Measurements from ENCODE around the gene TRABD2B. TPM values are rescaled to one million over a fixed set of nuclear protein-coding genes. Genes with fewer than 3 reads are reported as not detected.

The TRABD2B gene
- polyA plus RNA-seq (2013, experiment 1 of 2), result 3.5 TPM
- polyA plus RNA-seq (2013, experiment 2 of 2), result 4.5 TPM

DNA sequence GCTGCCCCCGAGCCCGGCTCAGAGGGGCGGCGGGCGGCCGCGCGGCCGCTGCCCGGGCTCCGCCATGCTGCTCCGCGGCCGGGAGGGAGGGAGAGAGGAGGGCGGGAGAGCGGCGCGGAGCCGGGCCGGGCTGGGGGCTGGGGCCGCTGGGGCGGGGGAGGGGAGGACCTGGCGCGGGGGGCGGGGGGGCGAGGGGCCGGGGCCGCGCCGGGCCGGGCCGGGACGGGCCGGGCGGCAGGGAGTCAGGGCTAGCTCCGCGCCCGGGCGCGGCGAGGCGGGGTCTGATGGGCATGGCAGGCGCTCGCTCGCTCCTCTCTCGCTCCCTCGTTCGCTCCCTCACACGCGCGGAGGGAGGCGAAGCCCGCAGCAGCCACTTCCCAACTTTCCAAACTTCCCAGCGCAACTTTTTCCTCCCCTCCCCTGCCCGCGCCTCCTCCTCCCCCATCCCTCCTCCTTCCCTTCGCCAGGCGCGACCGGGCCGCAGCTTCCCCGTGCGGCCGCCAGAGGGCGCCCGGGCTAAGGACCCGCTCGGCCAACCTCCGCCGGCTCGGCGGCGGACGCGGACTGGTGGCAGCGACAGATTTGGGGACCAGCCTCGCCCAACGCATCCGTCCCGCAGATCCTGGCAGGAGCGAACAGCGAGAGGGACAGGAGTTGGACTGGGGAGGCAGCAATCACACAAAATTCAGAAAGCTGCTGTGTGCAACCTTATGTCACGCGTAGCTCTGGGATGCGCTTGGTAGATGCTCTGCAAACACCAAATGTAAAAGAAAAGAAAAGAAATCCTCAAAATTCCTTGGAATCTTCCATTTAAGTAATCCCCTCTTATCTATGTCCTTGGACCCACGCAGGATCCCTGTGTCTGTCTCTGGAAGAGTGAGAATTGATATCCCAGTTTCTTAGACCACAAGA, at the start of gene TRABD2B:
Gene TRABD2B (minus strand): TSS at position 97 of the 912 bp plus-strand sequence.
- 4 to 6% methylated on average over 39 to 44 of the region's 86 CpGs for WGBS, 2 experiments (ENCODE audit: insufficient coverage in 2 of 2)
- H3K27ac ChIP-seq (ENCODE audit: low read depth, low read length, severe bottlenecking), result peak within 1 kb of the TSS; percentile 49
- H3K4me3 ChIP-seq (ENCODE audit: extremely low read depth, insufficient read depth, low read length, poor library complexity, severe bottlenecking), result peak within 1 kb of the TSS; percentile 65
- H3K9me3 ChIP-seq (ENCODE audit: control insufficient read depth, low read length), result no peaks in the 10 kb centered on the region
- H3K4me1 ChIP-seq (ENCODE audit: control insufficient read depth, insufficient read depth, low read length, poor library complexity, severe bottlenecking), result peaks cover 22% of the 10 kb centered on the region
- H3K36me3 ChIP-seq (ENCODE audit: control insufficient read depth, insufficient read depth, low read length), result no peaks in the 10 kb centered on the region

- 100% methylated on average over 1 of the region's 2 CpGs; no CpG with 5 or more reads in 1 of the 2 experiments for WGBS, 2 experiments (ENCODE audit: insufficient coverage in 2 of 2)
- Histone ChIP-seq H3K36me3 (ENCODE audit: control insufficient read depth, insufficient read depth, low read length) (no peaks in the 10 kb centered on the region), H3K4me1 (ENCODE audit: control insufficient read depth, insufficient read depth, low read length, poor library complexity, severe bottlenecking) (peaks cover 44% of the 10 kb centered on the region)
Measured at GRCh38 chr1:48044311-48044710, 47.1 kb upstream of the TRABD2B start.

DNA sequence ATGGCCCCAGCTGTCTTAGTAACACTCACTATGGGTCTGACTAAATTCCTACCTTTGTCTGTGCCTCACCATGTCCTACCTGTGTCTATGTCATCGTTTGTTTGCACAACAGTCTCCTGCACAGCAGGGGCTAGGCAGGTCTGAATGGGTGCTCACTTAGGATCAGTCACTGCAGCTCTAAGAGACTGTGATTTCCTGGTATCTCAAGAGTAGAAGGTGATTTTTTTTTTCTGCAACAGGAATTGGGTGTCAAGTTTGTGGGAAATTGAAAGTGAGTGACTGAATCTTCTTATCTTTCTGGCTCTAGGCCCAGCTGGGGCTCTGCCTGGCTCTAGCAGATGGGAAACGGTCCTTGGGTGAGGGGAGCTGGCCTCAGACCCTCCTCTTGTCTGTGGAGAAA, 46.4 kb upstream of the TRABD2B start:
- Histone ChIP-seq H3K4me1 (ENCODE audit: control insufficient read depth, insufficient read depth, low read length, poor library complexity, severe bottlenecking) (peaks cover 40% of the 10 kb centered on the region), H3K36me3 (ENCODE audit: control insufficient read depth, insufficient read depth, low read length) (no peaks in the 10 kb centered on the region), H3K27ac (ENCODE audit: low read depth, low read length, severe bottlenecking) (no peak overlapping the region), H3K4me3 (ENCODE audit: extremely low read depth, insufficient read depth, low read length, poor library complexity, severe bottlenecking) (no peak overlapping the region), H3K9me3 (ENCODE audit: control insufficient read depth, low read length) (no peaks in the 10 kb centered on the region)
- WGBS, 2 experiments (ENCODE audit: insufficient coverage in 2 of 2), result 60 to 78% methylated on average over 1 to 2 of the region's 2 CpGs

More at GRCh38 chr1:48044311-48044710, 47.1 kb upstream of the TRABD2B start:
- H3K9me3 ChIP-seq (ENCODE audit: control insufficient read depth, low read length), result no peaks in the 10 kb centered on the region
- H3K27ac ChIP-seq (ENCODE audit: low read depth, low read length, severe bottlenecking), result no peak overlapping the region
- no peak overlapping the region for H3K4me3 ChIP-seq (ENCODE audit: extremely low read depth, insufficient read depth, low read length, poor library complexity, severe bottlenecking)

- Histone ChIP-seq H3K36me3 (ENCODE audit: control insufficient read depth, insufficient read depth, low read length) (no peaks in the 10 kb centered on the region), H3K9me3 (ENCODE audit: control insufficient read depth, low read length) (no peaks in the 10 kb centered on the region), H3K27ac (ENCODE audit: low read depth, low read length, severe bottlenecking) (no peak overlapping the region), H3K4me3 (ENCODE audit: extremely low read depth, insufficient read depth, low read length, poor library complexity, severe bottlenecking) (no peak overlapping the region), H3K4me1 (ENCODE audit: control insufficient read depth, insufficient read depth, low read length, poor library complexity, severe bottlenecking) (peaks cover 23% of the 10 kb centered on the region)
- 69% methylated on average over 5 of the region's 6 CpGs; no CpG with 5 or more reads in 1 of the 2 experiments for WGBS, 2 experiments (ENCODE audit: insufficient coverage in 2 of 2)
Measured at GRCh38 chr1:48040154-48040553, 43.0 kb upstream of the TRABD2B start.

DNA sequence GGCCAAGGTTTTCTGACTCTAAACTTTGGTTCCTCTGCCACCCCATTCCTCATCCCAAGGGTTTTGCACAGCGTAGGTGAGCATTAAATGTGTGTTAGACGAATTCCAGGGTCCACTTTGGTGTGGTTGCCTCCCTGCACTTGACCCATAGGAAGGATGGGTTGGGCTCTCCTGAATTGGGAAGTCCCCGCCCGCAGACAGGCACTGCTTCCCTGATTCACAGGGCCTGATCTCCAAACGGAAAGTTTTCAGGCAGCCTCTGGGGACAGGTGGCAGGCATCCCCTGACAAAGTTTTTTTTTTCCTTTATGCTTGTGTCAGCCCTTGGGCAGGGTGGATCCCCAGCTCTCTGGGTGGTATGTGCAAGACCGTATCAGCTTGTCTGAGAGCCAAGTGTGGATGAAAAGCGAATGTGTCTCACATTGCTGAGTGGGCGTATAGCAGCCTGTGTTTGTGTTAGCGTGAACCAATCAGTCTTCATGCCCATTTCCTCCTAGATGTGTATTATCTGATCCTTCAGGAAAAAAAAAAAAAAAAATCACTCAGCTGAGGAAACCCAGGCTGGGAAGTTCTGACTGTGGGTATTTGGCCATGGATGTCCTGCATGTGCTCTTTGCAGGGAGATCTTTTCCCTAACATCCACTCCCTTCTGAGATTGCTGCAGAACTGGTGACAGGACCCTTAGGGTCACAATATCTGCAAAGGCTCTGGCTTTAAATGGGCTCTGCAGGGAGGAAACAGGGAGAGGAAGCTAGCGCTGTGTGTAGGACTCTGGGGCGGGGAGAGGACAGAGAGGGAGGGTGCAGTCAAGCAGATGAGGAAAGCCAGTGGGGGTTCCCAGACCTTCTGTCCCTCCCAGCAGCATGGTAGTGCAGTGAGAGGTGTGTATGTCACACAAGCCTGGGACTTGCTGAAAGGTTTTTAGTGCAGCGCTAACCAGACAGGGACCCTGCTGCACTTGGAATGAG, 42.2 kb upstream of the TRABD2B start:
- H3K36me3 ChIP-seq (ENCODE audit: control insufficient read depth, insufficient read depth, low read length), result no peaks in the 10 kb centered on the region
- no peak overlapping the region for H3K4me3 ChIP-seq (ENCODE audit: extremely low read depth, insufficient read depth, low read length, poor library complexity, severe bottlenecking)
- H3K9me3 ChIP-seq (ENCODE audit: control insufficient read depth, low read length), result no peaks in the 10 kb centered on the region
- H3K4me1 ChIP-seq (ENCODE audit: control insufficient read depth, insufficient read depth, low read length, poor library complexity, severe bottlenecking), result peaks cover 23% of the 10 kb centered on the region
- H3K27ac ChIP-seq (ENCODE audit: low read depth, low read length, severe bottlenecking), result no peak overlapping the region
- 68 to 69% methylated on average over 8 to 10 of the region's 12 CpGs for WGBS, 2 experiments (ENCODE audit: insufficient coverage in 2 of 2)

- WGBS, 2 experiments (ENCODE audit: insufficient coverage in 2 of 2), result 48 to 71% methylated on average over 2 of the region's 2 CpGs
- Histone ChIP-seq H3K27ac (ENCODE audit: low read depth, low read length, severe bottlenecking) (no peak overlapping the region), H3K9me3 (ENCODE audit: control insufficient read depth, low read length) (no peaks in the 10 kb centered on the region), H3K4me1 (ENCODE audit: control insufficient read depth, insufficient read depth, low read length, poor library complexity, severe bottlenecking) (peaks cover 23% of the 10 kb centered on the region), H3K4me3 (ENCODE audit: extremely low read depth, insufficient read depth, low read length, poor library complexity, severe bottlenecking) (no peak overlapping the region), H3K36me3 (ENCODE audit: control insufficient read depth, insufficient read depth, low read length) (no peaks in the 10 kb centered on the region)
Measured at GRCh38 chr1:48038270-48038767, 41.1 kb upstream of the TRABD2B start.

DNA sequence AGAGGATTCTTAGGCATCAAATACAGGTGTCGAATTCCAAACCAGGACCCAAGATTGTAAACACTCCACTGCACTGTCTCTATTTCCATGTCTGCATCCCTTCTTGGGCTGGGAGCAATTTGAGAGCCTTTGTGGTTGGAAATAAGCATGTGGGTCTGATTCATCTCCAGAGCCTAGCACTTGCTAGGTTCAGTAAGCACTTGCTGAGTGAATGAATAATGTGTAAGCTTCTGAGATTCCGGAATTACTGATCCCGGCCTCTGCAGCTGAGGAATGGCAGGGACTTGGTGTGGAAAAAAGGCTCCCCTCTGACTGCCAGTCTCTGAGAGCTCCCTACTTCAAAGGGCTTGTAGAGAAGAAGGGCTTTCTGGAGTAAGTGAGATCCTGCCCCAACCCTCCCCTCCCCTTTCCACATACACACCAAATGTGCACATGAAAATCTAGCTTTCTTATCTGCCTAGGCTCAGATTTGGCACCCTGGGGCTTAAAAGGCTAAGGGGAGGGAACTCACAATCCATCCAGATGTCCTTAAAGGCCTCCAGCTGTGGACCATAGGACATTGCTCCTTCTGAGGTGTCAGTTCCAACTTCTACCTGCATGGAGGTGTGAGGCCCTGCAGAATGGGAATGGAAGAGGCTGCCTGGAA, 39.6 kb upstream of the TRABD2B start:
- Histone ChIP-seq H3K36me3 (ENCODE audit: control insufficient read depth, insufficient read depth, low read length) (no peaks in the 10 kb centered on the region), H3K27ac (ENCODE audit: low read depth, low read length, severe bottlenecking) (no peak overlapping the region), H3K4me3 (ENCODE audit: extremely low read depth, insufficient read depth, low read length, poor library complexity, severe bottlenecking) (no peak overlapping the region), H3K9me3 (ENCODE audit: control insufficient read depth, low read length) (no peaks in the 10 kb centered on the region), H3K4me1 (ENCODE audit: control insufficient read depth, insufficient read depth, low read length, poor library complexity, severe bottlenecking) (peaks cover 23% of the 10 kb centered on the region)
- 85 to 100% methylated on average over 2 of the region's 3 CpGs for WGBS, 2 experiments (ENCODE audit: insufficient coverage in 2 of 2)

- Histone ChIP-seq H3K36me3 (ENCODE audit: control insufficient read depth, insufficient read depth, low read length) (no peaks in the 10 kb centered on the region), H3K4me1 (ENCODE audit: control insufficient read depth, insufficient read depth, low read length, poor library complexity, severe bottlenecking) (peaks cover 19% of the 10 kb centered on the region), H3K27ac (ENCODE audit: low read depth, low read length, severe bottlenecking) (no peak overlapping the region), H3K9me3 (ENCODE audit: control insufficient read depth, low read length) (no peaks in the 10 kb centered on the region), H3K4me3 (ENCODE audit: extremely low read depth, insufficient read depth, low read length, poor library complexity, severe bottlenecking) (no peak overlapping the region)
Measured at GRCh38 chr1:48035371-48036141, 38.4 kb upstream of the TRABD2B start.

GRCh38 chr1:48033495-48034045, 36.4 kb upstream of the TRABD2B start:
- H3K27ac ChIP-seq (ENCODE audit: low read depth, low read length, severe bottlenecking), result no peak overlapping the region
- no peak overlapping the region for H3K4me3 ChIP-seq (ENCODE audit: extremely low read depth, insufficient read depth, low read length, poor library complexity, severe bottlenecking)
- H3K36me3 ChIP-seq (ENCODE audit: control insufficient read depth, insufficient read depth, low read length), result no peaks in the 10 kb centered on the region
- 94 to 98% methylated on average over 10 of the region's 10 CpGs for WGBS, 2 experiments (ENCODE audit: insufficient coverage in 2 of 2)
- no peaks in the 10 kb centered on the region for H3K9me3 ChIP-seq (ENCODE audit: control insufficient read depth, low read length)
- H3K4me1 ChIP-seq (ENCODE audit: control insufficient read depth, insufficient read depth, low read length, poor library complexity, severe bottlenecking), result peaks cover 6% of the 10 kb centered on the region
